DMS114 treated with DMSO at 0.1 percent for 48 hours (cell line): ENCODE measurements around the gene PRDX2.
"Not testable (repeated sequence)": the region's sequence is repeated elsewhere in the genome, so short reads cannot be mapped to it uniquely, and the experiment has no call there.

Source experiments
- DNase-seq: peaks from one replicate; lab custom pipeline; 2025; ENCODE audit not compliant: unreplicated experiment; lab: John Stamatoyannopoulos, UW

The PRDX2 gene

DNA sequence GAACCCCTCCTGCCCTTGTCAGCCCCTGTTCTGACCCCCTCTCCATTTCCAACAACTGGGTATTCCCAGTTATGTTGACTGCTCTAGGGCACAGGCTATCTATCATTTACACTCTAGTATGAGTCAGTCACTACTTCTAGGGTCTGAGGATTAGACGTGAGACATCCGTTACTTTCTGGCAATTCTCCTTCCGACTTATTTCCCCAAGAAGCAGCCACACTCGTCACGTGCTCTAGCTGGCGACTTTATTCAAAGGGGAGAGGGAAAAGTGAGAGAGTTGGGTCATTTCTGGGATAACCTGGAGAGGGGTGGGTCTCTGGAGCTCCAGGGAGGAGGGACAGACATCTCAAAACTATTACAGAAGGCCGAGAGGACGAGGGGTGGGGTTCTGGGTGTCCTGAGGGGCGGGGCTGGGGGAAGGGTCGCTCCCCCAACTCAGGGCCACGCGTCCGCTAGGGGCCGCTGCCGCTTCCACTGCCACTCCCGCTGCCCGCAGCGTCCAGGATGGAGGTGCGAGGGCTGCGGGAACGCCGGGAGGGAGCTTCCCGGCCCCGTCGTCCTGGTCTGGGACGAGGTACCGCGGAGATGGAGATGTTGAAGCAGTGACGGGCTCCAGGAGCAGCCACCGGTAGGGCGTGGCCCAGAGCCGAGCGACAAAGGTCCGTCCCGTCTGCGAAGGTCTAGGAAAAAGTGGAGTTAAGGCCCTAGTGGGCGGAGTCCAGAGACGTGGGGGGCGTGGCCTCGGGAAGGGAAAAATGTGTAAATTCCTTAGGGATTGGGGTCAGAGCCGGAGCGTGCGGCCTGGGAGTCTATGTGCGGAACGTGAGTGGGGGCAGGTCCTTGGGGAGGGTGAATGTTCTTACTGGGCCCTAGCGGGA is 23.9 kb upstream of the PRDX2 start:
- DNase-seq: no peak

DNA sequence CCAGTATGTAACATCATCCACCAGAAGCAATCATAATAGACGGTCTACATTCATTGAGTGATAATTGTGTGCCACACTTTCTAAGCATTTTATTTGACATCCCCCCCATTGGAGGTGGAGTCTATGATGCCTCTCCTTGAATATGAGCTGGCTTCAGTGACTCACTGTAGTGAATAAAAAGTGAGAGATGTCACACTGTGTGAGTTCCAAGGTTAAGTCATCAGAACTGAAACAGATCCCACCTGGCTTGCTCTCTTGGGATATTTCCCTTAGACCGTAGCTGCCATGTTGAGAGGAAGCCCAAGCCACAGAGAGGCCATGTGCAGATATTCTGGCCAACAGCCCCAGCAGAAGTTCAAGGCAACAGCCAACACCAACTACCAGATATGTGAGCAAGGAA is 20.2 kb upstream of the PRDX2 start:
- no peak for DNase-seq

DNA sequence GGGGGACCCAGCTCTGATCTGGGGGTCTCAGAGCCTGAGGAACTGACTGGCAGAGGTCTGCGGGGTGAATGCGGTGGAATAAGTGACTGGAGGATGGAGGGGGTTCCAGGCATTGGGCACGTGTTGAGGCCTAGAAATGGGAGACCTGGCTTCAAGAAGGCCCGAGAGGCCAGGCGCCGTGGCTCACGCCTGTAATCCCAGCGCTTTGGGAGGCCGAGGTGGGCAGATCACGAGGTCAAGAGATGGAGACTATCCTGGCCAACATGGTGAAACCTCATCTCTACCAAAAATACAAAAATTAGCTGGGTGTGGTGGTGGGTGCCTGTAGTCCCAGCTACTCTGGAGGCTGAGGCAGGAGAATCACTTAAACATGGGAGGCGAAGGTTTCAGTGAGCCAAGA is 16.2 kb upstream of the PRDX2 start:
- DNase-seq: not testable (repeated sequence)

DNA sequence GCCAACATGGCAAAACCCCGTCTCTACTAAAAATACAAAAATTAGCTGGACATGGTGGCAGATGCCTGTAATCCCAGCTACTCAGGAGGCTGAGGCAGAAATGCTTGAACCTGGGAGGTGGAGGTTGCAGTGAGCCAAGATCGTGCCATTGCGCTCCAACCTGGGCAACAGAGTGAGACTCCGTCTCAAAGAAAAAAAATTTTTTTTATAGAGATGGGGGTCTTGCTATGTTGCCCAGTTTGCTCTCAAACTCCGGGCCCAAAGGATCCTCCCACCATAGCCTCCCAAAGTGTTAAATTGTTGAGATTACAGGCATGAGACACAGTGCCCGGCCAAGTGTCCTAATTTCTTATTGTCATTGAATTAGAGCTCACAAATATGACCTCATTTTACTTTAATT is 15.6 kb upstream of the PRDX2 start:
- DNase-seq: not testable (repeated sequence)

DNA sequence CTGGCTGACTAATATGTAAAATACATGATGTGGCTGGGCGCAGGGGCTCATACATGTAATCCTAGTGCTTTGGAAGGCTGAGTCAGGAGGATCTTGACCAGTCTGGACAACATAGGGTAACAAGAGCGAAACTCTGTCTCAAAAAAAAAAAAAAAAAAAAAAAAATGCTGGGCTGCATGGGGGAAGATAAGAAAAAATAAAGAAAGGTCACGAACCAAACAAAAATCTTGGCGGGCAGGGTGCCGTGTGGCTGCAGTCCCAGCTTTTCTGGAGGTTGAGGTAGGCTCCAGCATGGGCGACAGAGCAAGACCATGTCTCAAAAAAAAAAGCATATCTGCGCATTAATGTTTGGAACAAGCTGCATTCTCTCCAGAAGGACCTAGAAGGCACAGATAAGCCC is 13.5 kb upstream of the PRDX2 start:
- no peak for DNase-seq

DNA sequence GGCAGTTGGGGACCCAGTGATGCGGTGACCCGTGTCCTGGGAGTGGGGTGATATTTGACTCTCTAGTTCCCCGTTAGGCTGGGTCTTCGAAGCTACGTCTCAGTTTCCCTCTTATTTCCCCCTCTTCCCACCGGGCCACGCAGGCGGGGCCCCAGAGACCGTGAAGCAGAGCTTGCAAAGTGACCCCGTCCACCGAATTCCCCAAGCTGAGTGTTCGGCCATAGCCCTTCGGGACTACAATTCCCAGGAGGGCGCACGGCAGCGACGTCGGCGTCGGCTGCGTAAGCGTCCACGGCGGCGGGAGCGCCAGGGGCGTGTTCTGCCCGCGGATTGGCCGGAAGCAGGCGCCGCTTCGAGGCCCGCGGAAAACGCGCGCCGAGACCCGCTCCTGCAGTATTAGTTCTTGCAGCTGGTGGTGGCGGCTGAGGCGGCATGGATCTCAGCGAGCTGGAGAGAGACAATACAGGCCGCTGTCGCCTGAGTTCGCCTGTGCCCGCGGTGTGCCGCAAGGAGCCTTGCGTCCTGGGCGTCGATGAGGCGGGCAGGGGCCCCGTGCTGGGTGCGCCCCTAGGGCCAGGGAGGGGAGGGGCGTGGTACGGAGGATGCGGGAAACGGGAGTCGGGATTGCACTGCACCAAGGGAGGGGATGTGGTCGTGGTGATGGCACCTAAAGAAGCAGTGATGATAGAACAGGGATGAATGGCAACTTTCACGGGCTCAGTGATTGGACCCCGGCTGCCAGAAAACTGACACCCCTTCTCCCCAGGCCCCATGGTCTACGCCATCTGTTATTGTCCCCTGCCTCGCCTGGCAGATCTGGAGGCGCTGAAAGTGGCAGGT is 4.9 kb upstream of the PRDX2 start, which contains the start of gene RNASEH2A:
RNASEH2A (plus strand) TSS at position 343 of the 840 bp plus-strand sequence; CDS start at position 433, 90 bp downstream.
- peak; percentile 57 for DNase-seq

DNA sequence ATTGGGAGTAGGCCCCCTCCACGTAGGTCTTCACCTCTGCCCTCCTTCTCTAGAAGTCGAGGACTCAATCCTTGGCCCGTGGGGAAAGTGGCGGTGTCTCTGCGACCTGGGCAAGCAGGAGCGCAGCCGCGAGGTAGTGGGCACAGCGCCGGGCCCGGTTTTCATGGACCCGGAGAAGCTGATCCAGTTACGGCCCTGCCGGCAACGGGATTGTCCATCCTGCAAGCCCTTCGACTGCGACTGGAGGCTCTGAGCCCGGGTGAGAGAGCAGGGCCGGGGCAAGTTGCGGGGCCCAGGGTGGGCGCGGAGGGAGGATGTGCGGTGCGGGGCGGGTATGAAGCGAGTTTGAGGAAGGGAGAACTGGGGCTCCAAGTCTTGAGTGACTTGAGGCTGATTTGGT is 2.5 kb upstream of the PRDX2 start:
- no peak for DNase-seq

DNA sequence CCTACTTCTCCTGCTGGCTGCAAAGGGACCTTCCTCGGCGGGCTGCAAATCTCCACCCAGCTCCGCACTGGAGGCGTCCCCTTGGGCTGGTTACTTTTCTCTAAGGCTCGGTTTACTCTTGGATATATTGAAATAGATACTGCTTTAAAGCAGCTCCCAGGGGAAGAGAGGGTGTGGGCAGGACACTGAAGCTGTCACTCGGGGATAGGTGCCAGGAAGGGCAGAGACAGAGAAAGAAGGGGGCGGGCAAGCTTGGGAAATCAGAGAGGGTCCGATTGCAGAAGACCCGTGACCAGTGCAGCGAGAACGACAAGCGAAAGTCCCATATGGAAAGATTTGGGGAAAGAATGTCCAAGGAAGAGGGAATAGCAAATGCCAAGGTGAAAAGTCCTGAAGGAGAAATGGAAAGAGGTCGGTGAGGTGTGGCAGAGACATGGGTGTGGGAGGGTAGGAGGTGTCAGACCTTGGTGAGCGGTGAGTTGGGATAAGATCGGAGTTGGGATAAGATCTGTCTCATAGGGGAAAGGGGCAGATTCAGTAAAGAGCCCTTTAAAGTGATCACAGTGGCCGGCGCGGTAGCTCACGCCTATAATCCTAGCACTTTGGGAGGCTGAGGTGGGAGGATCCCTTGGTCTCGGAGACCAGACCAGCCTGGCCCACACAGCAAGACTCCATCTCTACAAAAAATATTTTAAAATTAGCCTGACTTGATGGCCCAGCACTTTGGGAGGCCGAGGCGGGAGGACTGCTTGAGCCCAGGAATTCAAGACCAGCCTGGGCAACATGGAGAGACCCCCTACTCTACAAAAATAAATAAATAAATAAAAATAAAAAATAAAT is 887 bp upstream of the PRDX2 start:
- no peak for DNase-seq

DNA sequence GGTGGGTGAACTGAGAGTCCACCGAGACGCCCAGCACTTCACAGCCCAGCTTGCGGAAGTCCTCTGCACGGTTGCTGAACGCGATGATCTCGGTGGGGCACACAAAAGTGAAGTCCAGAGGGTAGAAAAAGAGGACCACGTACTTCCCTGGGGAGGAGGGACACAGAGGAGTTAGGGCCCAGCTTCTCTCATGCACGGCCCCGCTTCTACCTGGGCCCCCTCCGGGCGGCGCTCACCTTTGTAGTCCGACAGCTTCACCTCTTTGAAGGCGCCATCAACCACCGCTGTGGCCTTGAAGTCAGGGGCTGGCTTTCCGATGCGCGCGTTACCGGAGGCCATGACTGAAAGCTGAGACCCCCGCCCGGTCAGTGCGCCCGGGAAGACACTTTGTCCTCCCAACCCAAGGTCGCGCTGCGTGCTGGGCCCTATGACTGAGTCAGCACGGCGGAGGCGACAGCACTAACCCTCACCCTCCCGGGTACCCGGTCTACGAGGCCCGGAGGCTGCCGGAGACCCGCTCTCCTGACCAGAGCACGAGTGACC is 606 bp downstream of the PRDX2 start:
- no peak for DNase-seq

DNA sequence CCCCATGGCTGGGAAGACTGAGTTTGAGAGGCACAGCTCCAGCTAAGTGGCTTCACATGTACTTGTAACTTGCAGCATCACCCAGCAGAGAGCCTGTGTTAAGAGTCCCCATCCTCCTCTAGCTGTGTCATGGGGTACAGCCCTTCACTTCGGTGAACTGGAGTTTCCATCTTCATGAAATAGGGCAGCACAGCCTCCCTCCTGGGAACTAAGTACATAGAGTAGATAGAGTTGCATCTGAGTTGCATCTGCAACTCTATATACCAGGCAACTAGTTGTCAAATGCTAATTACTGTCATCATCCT is 1.2 kb downstream of the PRDX2 start:
- no peak for DNase-seq

DNA sequence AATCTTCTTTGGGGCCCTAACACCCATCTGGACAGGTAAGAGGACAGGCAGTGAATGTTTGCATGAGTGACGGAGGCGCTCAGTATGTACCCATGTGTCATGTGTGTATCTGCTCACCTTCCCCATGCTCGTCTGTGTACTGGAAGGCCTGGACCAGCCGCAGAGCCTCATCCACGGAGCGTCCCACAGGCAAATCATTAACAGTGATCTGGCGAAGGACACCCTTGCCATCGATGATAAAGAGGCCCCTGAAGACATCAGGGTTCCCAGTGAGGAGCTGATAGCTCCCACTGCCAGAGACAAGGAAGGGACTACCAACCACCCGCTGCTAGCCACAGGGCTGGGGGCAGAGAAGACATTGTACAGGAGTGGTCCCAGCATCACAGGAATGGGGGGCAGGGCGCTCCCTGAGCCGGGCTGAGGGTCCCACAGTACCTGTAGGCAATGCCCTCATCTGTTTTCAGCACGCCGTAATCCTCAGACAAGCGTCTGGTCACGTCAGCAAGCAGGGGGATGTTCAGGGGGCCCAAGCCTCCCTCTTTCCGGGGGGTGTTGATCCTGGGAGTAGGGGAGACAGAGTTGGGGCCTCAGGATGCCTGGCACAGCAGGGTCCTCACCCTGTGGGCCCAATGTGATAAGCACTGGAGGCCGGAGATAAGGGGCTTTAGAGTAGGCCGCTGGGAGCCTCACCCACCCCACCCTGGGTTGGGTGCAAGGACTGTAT is 1.7 kb downstream of the PRDX2 start:
- no peak for DNase-seq

DNA sequence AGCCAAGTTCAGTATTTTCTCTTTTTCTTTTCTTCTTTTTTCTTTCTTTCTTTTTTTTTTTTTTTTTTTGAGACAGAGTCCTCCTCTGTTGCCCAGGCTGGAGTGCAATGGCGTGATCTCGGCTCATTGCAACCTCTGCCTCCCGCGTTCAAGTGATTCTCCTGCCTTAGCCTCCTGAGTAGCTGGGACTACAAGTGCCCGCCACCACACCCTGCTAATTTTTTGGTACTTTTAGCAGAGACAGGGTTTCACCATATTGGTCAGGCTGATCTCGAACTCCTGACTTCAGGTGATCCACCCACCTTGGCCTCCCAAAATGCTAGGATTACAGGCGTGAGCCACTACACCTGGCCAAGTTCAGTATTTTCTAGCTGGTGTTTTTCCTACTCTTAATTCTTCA is 4.0 kb downstream of the PRDX2 start:
- DNase-seq: not testable (repeated sequence)

DNA sequence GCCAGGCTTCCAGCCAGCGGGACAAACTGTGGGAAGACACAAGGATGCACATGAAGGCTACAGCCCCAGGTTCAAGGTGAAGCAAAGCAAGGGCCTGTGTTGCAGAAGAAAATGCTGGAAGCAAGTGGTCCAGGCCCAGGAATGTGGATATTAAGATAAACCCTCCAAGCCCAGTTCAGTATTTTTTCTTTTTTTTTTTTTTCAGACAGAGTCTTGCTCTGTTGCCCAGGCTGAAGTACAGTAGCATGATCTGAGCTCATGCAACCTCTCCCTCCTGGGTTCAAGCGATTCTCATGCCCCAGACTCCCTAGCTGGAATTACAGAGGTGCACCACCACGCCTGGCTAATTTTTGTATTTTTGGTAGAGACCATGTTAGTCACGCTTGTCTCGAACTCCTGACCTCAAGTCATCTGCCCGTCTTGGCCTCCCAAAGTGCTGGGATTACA is 4.4 kb downstream of the PRDX2 start:
- DNase-seq: no peak

DNA sequence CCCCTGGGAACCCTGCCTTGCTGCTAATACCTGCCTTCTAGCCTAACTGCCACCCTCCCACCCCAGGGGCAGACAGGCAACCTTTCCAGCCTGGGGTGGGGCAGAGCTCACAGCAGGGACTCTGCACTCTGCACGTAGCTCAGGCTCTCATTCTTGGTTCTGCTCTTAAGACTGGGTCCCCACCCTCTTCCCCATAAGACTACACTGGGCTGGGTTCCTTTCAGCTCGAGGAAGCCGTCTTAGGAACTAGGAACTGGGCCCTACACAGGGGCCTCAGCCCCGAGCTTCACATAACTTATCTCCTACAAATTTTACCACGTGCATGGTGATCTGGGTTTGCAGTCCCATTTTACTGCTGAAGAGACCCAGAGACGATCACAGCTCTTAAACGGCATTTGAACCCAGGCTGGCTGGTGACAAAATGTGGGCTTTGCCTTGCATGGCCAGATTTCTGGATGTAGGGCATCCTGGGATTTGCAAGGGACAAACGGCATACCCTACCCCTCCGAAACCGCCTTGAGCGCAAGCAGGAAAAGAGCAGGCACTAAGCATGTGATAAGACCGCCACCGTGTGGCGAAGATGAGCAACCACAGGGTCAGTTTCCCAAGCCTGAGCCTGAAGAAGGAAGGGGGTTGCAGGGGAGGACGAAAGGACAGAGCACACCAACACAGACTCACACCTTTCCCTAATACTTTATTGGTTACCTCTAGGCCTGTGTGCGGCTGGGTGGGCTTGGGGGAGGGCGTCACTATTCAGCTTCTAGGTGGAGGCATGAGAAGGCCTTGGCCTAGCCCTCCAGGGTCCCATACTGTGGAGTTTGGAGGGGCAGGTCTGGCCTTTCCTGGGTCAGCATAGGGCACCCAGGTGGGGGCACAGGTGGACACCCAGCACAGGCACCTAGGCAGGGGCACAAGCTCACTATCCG is 5.2 kb downstream of the PRDX2 start:
- DNase-seq: peak; percentile 64

DNA sequence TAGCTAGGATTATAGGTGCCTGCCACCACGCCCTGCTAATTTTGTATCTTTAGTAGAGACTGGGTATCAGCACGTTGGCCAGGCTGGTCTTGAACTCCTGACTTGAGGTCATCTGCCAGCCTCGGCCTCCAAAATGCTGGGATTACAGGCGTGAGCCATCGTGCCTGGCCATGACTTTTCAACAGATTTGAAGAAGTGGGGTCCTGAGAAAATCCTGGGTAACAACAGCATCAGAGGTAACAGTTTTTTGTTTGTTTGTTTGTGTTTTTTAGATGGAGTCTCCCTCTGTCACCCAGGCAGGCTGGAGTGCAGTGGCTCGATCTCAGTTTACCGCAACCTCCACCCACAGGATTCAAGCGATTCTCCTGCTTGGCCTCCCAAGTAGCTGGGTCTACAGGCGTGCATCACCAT is 6.6 kb downstream of the PRDX2 start:
- no peak for DNase-seq

DNA sequence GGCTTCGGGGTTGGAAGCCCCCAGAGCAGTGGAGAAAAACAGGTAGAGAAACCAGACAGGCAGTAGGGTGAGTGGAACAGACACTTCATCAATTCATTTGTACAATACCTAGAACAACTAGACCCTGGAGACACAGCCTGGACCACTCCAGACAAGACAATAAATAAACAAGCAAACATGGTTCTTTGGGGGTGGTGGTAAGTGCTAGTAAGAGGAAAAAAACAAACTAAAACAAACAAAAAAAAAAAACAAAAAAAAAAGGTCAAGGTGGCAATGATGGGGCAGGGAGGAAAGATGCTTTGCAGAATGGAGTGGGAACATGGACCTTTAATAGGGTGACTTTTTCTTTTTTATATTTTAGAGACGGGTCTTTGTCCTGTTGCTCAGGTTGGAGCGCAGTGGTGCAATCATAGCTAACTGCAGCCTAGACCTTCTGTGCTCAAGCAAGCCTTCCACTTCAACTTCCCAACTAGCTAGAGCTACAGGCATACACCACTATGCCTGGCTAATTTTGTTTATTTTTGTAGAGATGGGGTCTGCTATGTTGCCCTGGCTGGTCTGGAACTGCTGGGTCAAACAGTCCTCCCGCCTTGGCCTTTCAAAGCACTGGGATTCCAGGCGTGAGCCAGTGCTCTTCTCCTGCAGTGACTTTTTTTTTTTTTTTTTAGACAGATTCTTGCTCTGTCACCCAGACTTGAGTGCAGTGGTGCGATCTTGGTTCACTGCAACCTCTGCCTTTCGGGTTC is 7.2 kb downstream of the PRDX2 start:
- no peak for DNase-seq

DNA sequence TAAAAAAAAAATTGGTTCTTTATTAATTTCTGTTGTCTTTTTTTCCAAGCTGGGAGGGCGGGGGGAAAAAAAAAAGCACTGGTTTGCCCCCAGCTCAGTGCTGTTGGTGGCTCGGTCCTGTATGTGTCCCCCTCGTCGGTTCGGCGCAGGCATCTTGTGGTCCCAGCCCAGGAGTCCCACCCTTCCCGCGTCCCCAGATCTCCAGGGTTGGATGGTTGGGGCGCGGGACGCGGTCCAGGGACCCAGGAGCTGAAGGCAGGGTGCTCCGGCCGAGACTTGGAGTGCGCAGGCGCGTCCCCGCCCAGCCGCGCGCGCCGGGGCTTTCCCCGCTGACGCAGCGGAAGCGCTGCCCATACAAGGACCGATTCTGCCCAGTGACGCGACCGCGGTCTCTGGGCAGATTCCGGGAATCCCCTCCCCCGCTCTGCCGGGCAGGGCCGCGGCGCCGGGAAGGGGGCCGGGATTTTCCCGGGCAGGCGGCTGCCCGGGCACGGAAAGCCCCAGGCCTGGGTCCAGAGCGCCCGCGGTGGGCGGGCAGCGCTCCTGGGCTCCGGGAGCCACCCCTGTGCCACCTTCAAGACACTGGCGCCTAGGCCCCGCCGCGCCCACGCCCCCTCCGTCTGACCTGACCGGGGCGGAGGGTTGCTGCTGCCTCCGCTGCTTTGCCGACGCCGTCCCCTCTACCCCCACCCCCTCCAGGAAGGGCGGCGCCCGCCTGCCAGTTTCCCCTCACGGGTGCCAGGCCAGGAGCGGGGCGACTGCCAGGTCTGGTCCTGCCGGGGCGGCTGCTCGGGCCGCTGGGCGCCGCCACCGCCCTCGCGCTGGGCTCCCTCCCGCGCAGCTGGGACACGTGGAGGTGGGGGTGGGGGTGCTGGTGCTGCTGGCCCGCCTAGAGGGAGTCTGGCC is 8.1 kb downstream of the PRDX2 start:
- DNase-seq: peak; percentile 59
